H54 (cell line): Measurements from ENCODE around the gene AURKA.

Experiments
- DNase-seq: peaks from one replicate; pipeline ENCODE4 v3.0.0; 2011; ENCODE audit warnings: low spot score, mixed read lengths; ENCODE audit not compliant: insufficient read length
- FAIRE-seq: peaks from 3 replicates; lab custom pipeline; 2011; peaks lifted over from hg19 to GRCh38; lab: Jason Lieb, UNC
- POLR2A ChIP-seq: IDR thresholded peaks from 2 replicates; pipeline ENCODE4 v1.6.1; 2011; ENCODE audit warnings: low read depth, mild to moderate bottlenecking, low read length

AURKA gene

DNA sequence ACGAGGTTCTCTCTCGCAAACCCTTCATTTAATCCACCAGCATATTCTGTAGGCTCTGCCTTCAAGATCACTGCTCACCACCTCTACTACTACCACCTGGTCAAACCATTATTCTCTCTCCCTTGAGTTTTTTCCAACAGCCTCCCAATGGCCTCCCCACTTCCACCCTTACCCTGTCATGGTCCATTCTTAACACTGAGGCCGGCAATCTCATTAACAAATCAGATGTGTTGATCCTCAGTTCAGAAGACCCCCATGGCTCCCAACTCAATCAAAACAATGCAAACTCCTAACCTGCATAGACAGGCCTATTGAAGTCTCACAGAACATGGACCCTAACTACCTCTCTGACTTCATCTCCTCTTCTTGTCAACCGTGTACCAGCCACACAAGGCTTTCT lies 2.2 kb downstream of the AURKA start:
- DNase-seq (no peak), FAIRE-seq (no peak)
- TF ChIP-seq POLR2A, result no peak

DNA sequence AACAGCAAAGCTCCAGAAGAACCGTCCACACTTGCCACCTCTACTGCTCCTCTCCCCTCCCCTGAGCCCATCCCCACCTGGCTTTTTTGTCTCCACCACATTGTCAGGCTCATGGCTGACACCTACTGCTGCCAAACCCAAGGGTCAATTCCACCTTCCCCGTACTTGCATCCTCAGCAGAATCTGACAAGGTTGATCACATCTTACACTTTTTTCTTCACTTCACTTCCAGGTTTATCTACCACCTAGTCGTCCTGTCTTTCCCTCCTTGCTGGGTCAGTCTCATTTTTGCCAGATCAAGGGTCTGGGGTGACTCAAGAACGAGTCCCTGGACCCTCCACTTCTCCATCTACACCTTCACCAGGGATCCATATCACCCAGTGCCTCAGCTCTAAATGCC lies 3.1 kb downstream of the AURKA start:
- FAIRE-seq (no peak), DNase-seq (no peak)
- no peak for TF ChIP-seq POLR2A

GRCh38 chr20:56386219-56386618 lies 5.8 kb downstream of the AURKA start:
- DNase-seq (no peak), FAIRE-seq (no peak)
- no peak for TF ChIP-seq POLR2A

- TF ChIP-seq POLR2A, result no peak
- DNase-seq (no peak), FAIRE-seq (no peak)
Measured at GRCh38 chr20:56385130-56385529, 6.9 kb downstream of the AURKA start.

- DNase-seq (no peak), FAIRE-seq (no peak)
- TF ChIP-seq POLR2A, result no peak
Measured at GRCh38 chr20:56383334-56383733, 8.7 kb downstream of the AURKA start.

GRCh38 chr20:56382696-56383095 lies 9.3 kb downstream of the AURKA start:
- FAIRE-seq (no peak), DNase-seq (no peak)
- no peak for TF ChIP-seq POLR2A

DNA sequence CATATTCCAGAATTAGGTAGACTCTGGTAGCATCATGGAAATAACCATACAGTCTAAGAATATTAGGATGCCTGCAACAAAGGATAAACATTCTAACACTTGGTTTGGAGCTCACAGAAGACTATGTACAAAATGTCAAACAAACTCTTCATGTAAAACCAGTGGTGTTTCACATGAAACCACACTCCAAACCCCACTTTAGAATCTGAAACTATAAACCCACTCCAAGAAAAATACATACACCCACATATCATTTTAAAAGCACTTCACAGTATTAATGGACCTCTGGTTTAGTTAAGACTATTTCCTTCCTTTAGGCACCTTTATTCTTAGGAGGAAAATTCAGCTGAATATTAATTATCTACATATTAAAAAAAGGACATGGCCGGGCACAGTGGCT lies 10.5 kb downstream of the AURKA start:
- no peak for FAIRE-seq
- no peak for TF ChIP-seq POLR2A
- DNase-seq, result no peak

GRCh38 chr20:56380375-56380774 lies 11.6 kb downstream of the AURKA start:
- FAIRE-seq (no peak), DNase-seq (no peak)
- no peak for TF ChIP-seq POLR2A

DNA sequence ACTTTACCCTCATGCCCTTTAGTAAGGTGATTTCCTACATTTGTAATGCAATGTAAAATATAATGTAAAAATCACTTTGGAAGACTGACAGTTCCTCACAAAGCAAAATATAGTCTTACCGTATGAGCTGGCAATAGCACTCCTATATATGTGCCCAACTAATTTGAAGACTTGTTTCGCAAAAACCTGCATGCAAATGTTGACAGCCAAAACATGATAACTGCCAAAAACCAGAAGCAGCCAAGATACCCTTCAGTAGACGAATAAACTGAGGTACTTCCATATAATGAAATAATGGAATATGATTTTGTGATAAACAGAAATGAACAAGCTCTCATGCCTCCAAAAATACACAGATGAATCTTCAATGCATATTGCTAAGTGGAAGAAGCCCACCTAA lies 13.6 kb downstream of the AURKA start:
- no peak for FAIRE-seq
- no peak for TF ChIP-seq POLR2A
- no peak for DNase-seq

DNA sequence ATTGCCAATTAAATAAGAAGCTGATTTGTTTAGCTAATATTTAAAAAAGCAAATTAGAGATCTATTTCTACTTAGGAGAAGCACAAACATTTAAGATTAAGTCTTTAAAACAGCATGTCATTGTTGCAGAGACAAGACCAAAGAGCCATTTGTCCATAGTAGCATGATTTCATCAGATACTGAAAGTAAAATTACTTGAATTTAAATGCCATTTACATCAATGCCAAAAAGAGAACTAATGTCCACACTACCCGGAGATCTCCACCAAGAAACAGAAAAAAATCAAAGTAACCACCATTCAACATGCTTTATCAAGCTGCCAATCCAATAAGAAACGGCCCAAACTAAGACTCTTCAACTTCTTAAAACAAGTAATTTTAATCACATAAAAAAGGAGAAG lies 15.7 kb downstream of the AURKA start:
- no peak for DNase-seq
- no peak for TF ChIP-seq POLR2A
- no peak for FAIRE-seq

DNA sequence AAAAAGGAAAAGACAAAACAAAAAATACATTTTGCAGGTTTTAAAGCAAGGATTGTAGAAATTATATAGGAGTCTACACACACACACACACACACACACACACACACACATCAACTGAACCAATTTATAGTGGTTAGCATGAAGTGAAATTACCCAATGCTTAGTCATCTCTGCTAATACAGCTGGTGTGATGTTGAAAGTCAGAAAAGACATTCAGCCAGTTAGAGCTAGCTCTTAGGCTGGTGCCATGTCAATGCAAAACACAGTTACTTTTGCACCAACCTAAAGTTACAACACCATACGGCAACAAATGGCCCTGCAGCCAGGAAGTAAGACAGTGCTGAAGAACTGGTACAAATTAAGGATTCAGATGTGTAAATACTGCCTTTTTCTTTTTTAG lies 18.1 kb downstream of the AURKA start:
- peak; percentile 47 for DNase-seq
- FAIRE-seq, result peak; percentile 79
- TF ChIP-seq POLR2A, result no peak

- no peak for DNase-seq
- no peak for TF ChIP-seq POLR2A
- FAIRE-seq, result no peak
Measured at GRCh38 chr20:56372850-56373249, 19.2 kb downstream of the AURKA start.

DNA sequence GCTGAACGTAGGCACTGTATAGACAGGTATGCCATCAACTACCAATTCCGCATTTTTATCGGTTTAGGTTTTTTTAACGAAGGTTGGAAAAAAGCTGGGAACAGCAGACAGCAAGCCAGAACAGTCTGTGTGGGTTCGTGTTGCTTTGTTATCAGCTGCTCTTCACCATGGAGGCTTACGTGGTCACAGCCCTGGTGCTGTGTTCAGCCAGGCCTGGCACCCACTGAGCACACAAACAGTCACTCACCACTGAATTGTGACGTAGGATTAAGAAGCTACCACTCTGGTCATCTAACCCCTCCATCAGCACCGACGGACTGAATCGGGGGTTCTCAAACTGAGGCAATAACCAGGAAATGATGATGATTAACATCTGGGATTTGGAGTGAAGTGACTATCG lies 20.0 kb downstream of the AURKA start:
- no peak for TF ChIP-seq POLR2A
- no peak for FAIRE-seq
- DNase-seq, result no peak

DNA sequence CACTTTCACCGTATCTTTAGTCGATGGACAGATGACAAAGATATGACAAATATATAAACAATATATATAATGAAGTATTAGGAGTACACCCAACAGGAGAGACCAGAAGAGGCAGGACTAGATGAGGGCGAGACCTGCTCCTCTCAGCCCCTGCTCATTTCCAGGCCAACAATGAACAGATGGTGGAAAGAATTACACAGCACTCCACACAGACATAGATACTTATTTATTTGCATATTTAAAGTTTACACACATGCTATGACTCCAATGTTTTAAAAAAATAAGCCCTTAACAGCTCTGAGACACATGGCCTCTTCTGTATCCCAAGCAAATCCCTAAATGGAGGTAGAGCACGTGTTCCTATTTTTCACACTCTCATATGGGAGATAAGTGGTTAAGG lies 22.8 kb downstream of the AURKA start:
- no peak for FAIRE-seq

DNA sequence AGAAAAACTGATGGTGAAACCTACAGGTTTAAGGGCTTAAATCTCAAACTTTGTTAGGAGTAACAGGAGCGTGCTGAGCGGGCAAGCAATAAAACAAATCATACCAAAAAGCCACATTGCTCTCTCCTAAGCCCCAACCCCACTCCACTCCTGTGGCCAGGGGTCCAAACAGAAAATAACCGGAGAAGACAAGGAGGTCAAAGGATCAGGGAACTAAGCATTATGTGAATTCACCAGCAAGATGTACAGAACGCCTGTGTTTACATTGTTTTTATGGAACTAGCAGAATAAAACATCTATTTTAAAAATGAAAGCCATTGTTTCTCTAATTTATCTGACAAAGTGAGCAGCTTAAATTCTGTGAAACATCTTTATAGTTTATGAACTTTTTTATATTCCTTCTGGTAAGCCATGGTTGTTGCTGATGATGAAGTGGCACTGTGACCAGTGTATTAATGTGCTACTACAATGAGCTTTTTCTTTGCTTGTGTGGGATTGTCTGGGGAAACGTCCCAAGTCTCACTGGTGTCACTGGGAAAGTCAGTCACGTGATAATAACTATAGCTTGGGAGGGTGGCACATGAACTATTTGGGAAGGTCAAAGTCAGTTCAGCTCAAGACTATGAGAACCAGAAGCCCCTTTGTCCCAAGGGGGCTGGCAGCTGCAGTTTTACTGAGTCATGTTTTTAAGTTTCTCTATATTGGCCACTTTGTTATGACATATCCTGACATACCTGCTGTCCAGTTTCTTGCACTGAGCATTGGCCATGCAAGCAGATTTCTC lies 23.5 kb downstream of the AURKA start:
- no peak for TF ChIP-seq POLR2A
- FAIRE-seq (no peak), DNase-seq (no peak)

More for the DNA sequence above, 22.8 kb downstream of the AURKA start:
- no peak for TF ChIP-seq POLR2A
- no peak for DNase-seq

- FAIRE-seq (no peak), DNase-seq (no peak)
- TF ChIP-seq POLR2A, result no peak
Measured at GRCh38 chr20:56363491-56363890, 28.5 kb downstream of the AURKA start.
